H1 (cell line): Measurements from ENCODE around the gene CMSS1. TPM values are rescaled to one million over a fixed set of nuclear protein-coding genes. Genes with fewer than 3 reads are reported as not detected.

Experiments
- CTCF ChIA-PET: fragments of 300-600 bp; sonication (Branson Sonifier 250); formaldehyde crosslinking; loops from one replicate; lab custom pipeline; 2021; ENCODE audit not compliant: partially characterized antibody; lab: Charles Lee
- POLR2A ChIA-PET: fragments of 300-600 bp; sonication (Branson Sonifier 250); formaldehyde crosslinking; loops from one replicate; lab custom pipeline; 2021; ENCODE audit warnings: inconsistent platforms; ENCODE audit not compliant: partially characterized antibody; lab: Charles Lee
- DNase-seq, 2 experiments: peaks; one replicate each; pipeline versions ENCODE4 v3.0.0 to v3.0.0-alpha.2; 2010 to 2022; ENCODE audit warnings: low spot score in 2 of 2, low read depth in 1 of 2, mixed read lengths in 1 of 2
- FAIRE-seq: peaks from 2 replicates; lab custom pipeline; 2011; peaks lifted over from hg19 to GRCh38; lab: Jason Lieb, UNC
- H2AFZ ChIP-seq: 2 replicates; pipeline ENCODE4 v1.8.1; 2012; ENCODE audit warnings: low read length, inconsistent platforms
- H2AK5ac ChIP-seq: 2 replicates; pipeline ENCODE4 v1.6.1; 2013; ENCODE audit warnings: low read depth, low read length
- H2BK120ac ChIP-seq: replicated peaks from 2 replicates; pipeline ENCODE3; 2013; ENCODE audit warnings: low read depth, low read length, inconsistent platforms
- H2BK12ac ChIP-seq: 2 replicates; pipeline ENCODE4 v1.6.1; 2013; ENCODE audit warnings: low read depth, low read length
- H2BK15ac ChIP-seq: 2 replicates; pipeline ENCODE4 v1.6.1; 2013; ENCODE audit warnings: low read length
- H2BK20ac ChIP-seq: 2 replicates; pipeline ENCODE4 v1.6.1; 2013; ENCODE audit warnings: low read length
- H2BK5ac ChIP-seq: 2 replicates; pipeline ENCODE4 v1.6.1; 2013; ENCODE audit warnings: low read depth, low read length
- H3K14ac ChIP-seq: 2 replicates; pipeline ENCODE4 v1.6.1; 2013; ENCODE audit warnings: inconsistent platforms; ENCODE audit not compliant: insufficient read length
- H3K18ac ChIP-seq: 2 replicates; pipeline ENCODE4 v1.6.1; 2013; ENCODE audit warnings: low read length; ENCODE audit errors: extremely low read depth
- H3K23ac ChIP-seq: 2 replicates; pipeline ENCODE4 v1.6.1; 2013; ENCODE audit warnings: inconsistent platforms; ENCODE audit not compliant: insufficient read length
- H3K23me2 ChIP-seq: 2 replicates; pipeline ENCODE4 v1.6.1; 2013; ENCODE audit warnings: low read depth, low read length
- H3K27ac ChIP-seq: 2 replicates; pipeline ENCODE4 v1.6.1; 2011; ENCODE audit warnings: low read depth, low read length, inconsistent platforms
- H3K27me3 ChIP-seq, 4 experiments: replicated peaks in 1 of 4; 1 replicate in 1 of 4; 2 replicates in 3 of 4; pipeline versions ENCODE4 v1.6.1 to v1.8.1; 2011 to 2013; ENCODE audit warnings: low read length in 3 of 4, mild to moderate bottlenecking in 3 of 4, inconsistent platforms in 2 of 4, mixed read lengths in 2 of 4, moderate library complexity in 1 of 4; ENCODE audit not compliant: control insufficient read depth in 3 of 4, insufficient read depth in 3 of 4; ENCODE audit errors: extremely low read depth in 1 of 4
- H3K36me3 ChIP-seq, 4 experiments: 2 replicates each; pipeline versions ENCODE4 v1.6.1 to v1.8.1; 2011 to 2013; ENCODE audit warnings: mild to moderate bottlenecking in 4 of 4, low read length in 3 of 4, moderate library complexity in 2 of 4, control low read depth in 1 of 4, inconsistent platforms in 1 of 4; ENCODE audit not compliant: insufficient read depth in 4 of 4, control insufficient read depth in 2 of 4
- H3K4ac ChIP-seq: replicated peaks from 2 replicates; pipeline ENCODE3; 2013; ENCODE audit warnings: low read length, low read depth, mixed read lengths, inconsistent platforms; ENCODE audit not compliant: insufficient read length
- H3K4me1 ChIP-seq, 4 experiments: replicated peaks in 1 of 4; 1 replicate in 1 of 4; 2 replicates in 3 of 4; pipeline versions ENCODE4 v1.6.1 to v1.8.1; 2011 to 2013; ENCODE audit warnings: low read length in 3 of 4, inconsistent platforms in 2 of 4, mixed read lengths in 1 of 4; ENCODE audit not compliant: insufficient read depth in 4 of 4, control insufficient read depth in 3 of 4
- H3K4me2 ChIP-seq, 2 experiments: 2 replicates each; pipeline versions ENCODE4 v1.6.1 to v1.8.1; 2011 to 2013; ENCODE audit warnings: low read depth in 2 of 2, low read length in 2 of 2, control low read depth in 1 of 2, inconsistent platforms in 1 of 2, mild to moderate bottlenecking in 1 of 2; ENCODE audit not compliant: insufficient read depth in 1 of 2
- H3K4me3 ChIP-seq, 4 experiments: fragments of 200-600, 300-600 bp in 1 of 4; sonication (generic), shearing (Covaris generic), sonication (Bioruptor Twin) in 1 of 4; 2 replicates each; pipeline versions ENCODE4 v1.5.1 to v1.8.1; 2011 to 2016; ENCODE audit warnings: low read length in 4 of 4, low read depth in 3 of 4, control low read depth in 2 of 4, inconsistent platforms in 2 of 4, mild to moderate bottlenecking in 2 of 4, mixed read lengths in 1 of 4, moderate library complexity in 1 of 4; ENCODE audit not compliant: insufficient read depth in 2 of 4; ENCODE audit errors: extremely low read depth in 1 of 4
- H3K56ac ChIP-seq: replicated peaks from 2 replicates; pipeline ENCODE3; 2013; ENCODE audit warnings: low read depth, mild to moderate bottlenecking, mixed read lengths, low read length, inconsistent platforms; ENCODE audit not compliant: insufficient read length
- H3K79me1 ChIP-seq: 2 replicates; pipeline ENCODE4 v1.6.1; 2013; ENCODE audit warnings: low read depth, low read length, control low read depth
- H3K79me2 ChIP-seq, 2 experiments: 2 replicates each; pipeline versions ENCODE4 v1.6.1 to v1.8.1; 2012 to 2013; ENCODE audit warnings: low read length in 2 of 2, mild to moderate bottlenecking in 2 of 2, inconsistent platforms in 1 of 2; ENCODE audit not compliant: insufficient read depth in 2 of 2, control insufficient read depth in 1 of 2
- H3K9ac ChIP-seq, 4 experiments: replicated peaks in 1 of 4; 1 replicate in 1 of 4; 2 replicates in 3 of 4; pipeline versions ENCODE4 v1.6.1 to v1.8.1; 2011 to 2013; ENCODE audit warnings: low read depth in 3 of 4, low read length in 3 of 4, control low read depth in 2 of 4, mild to moderate bottlenecking in 2 of 4, moderate library complexity in 2 of 4, inconsistent platforms in 1 of 4; ENCODE audit errors: extremely low read depth in 1 of 4
- H3K9me3 ChIP-seq, 2 experiments: 2 replicates each; pipeline versions ENCODE4 v1.6.1 to v1.8.1; 2012 to 2013; ENCODE audit warnings: mild to moderate bottlenecking in 2 of 2, moderate library complexity in 2 of 2, control low read depth in 1 of 2, inconsistent platforms in 1 of 2, low read depth in 1 of 2, low read length in 1 of 2, mixed read lengths in 1 of 2; ENCODE audit not compliant: insufficient read depth in 2 of 2
- H4K20me1 ChIP-seq, 2 experiments: replicated peaks in 1 of 2; 2 replicates each; pipeline versions ENCODE3 to v1.8.1; 2011 to 2013; ENCODE audit warnings: inconsistent platforms in 2 of 2, low read length in 2 of 2, mild to moderate bottlenecking in 1 of 2; ENCODE audit not compliant: insufficient read depth in 2 of 2, control insufficient read depth in 1 of 2
- H4K5ac ChIP-seq: 2 replicates; pipeline ENCODE4 v1.6.1; 2013; ENCODE audit warnings: low read length, low read depth, mixed read lengths, inconsistent platforms; ENCODE audit not compliant: insufficient read length
- H4K8ac ChIP-seq: 2 replicates; pipeline ENCODE4 v1.8.0; 2013; ENCODE audit warnings: mild to moderate bottlenecking, moderate library complexity, low read length, inconsistent platforms; ENCODE audit not compliant: insufficient read depth; ENCODE audit errors: extremely low read depth
- H4K91ac ChIP-seq: replicated peaks from 2 replicates; pipeline ENCODE3; 2013; ENCODE audit warnings: low read length, mixed read lengths, inconsistent platforms; ENCODE audit not compliant: insufficient read length
- BRCA1 ChIP-seq: IDR thresholded peaks from 2 replicates; pipeline ENCODE4 v1.6.1; 2012; ENCODE audit warnings: low read depth, low read length, improper control_type of control experiment
- CREB1 ChIP-seq: IDR thresholded peaks from 2 replicates; pipeline ENCODE4 v1.6.1; 2012; ENCODE audit warnings: inconsistent platforms
- CTBP2 ChIP-seq: IDR thresholded peaks from 2 replicates; pipeline ENCODE4 v1.7.0; 2011; ENCODE audit warnings: borderline replicate concordance, mild to moderate bottlenecking, moderate library complexity, mixed read lengths, low read length; ENCODE audit not compliant: insufficient read depth, insufficient read length
- EGR1 ChIP-seq: IDR thresholded peaks from 2 replicates; pipeline ENCODE4 v1.6.1; 2011; ENCODE audit warnings: low read depth, low read length, borderline replicate concordance
- GABPA ChIP-seq: IDR thresholded peaks from 2 replicates; pipeline ENCODE4 v1.6.1; 2011; ENCODE audit warnings: mild to moderate bottlenecking, low read length, moderate library complexity, borderline replicate concordance; ENCODE audit not compliant: insufficient read depth
- GTF2F1 ChIP-seq: IDR thresholded peaks from 2 replicates; pipeline ENCODE4 v1.6.1; 2012; ENCODE audit warnings: low read depth, low read length, improper control_type of control experiment, borderline replicate concordance
- JUND ChIP-seq: IDR thresholded peaks from 2 replicates; pipeline ENCODE4 v1.6.1; 2011; ENCODE audit warnings: mild to moderate bottlenecking, improper control_type of control experiment, low read length
- TAF1 ChIP-seq: IDR thresholded peaks from 2 replicates; pipeline ENCODE4 v1.6.1; 2011; ENCODE audit warnings: mild to moderate bottlenecking, low read depth, low read length
- WGBS, 2 experiments: shearing (Covaris generic) in 1 of 2; methylation state at CpG; one replicate each; pipeline versions ENCODE4 v1.1.6 to v1.1.7; 2013 to 2015; ENCODE audit warnings: low lambda C conversion rate in 2 of 2, mixed read lengths in 2 of 2, inconsistent platforms in 1 of 2, low coverage in 1 of 2, missing lambda C conversion rate in 1 of 2; ENCODE audit not compliant: insufficient replicate concordance in 2 of 2, insufficient coverage in 1 of 2, insufficient read length in 1 of 2; ENCODE audit errors: extremely low coverage in 1 of 2, missing lambda C conversion rate in 1 of 2; 5-methylcytosine and 5-hydroxymethylcytosine counted together
- polyA plus RNA-seq, 7 experiments: library from polyadenylated mRNA; depleted of rRNA in 3 of 7; stranded (reverse) in 5 of 7; unstranded in 2 of 7; fragments of >200 nt in 5 of 7; fragments of 200-250 nt in 2 of 7; gene quantifications; 1 replicate in 5 of 7; 2 replicates in 1 of 7; 4 replicates in 1 of 7; pipeline versions ENCODE4 v1.2.1 to v1.2.3, GENCODE V29; 2011 to 2013; ENCODE audit warnings: missing spikeins in 2 of 7, mixed read lengths in 2 of 7
- total RNA-seq: library from RNA; stranded (reverse); fragmentation: NEBNext Ultra II Directional; extraction: Animal tissue kit (Norgen Biotek cat#: 25700); gene quantifications from 2 replicates; pipeline ENCODE4 v1.2.1, GENCODE V29; 2021

CMSS1 gene
- total and polyA plus RNA-seq, 2 of the 8 experiments (the other 6 are each of a cell fraction or from before 2014, with no cell fraction given): 15.2 to 75.1 TPM

DNA sequence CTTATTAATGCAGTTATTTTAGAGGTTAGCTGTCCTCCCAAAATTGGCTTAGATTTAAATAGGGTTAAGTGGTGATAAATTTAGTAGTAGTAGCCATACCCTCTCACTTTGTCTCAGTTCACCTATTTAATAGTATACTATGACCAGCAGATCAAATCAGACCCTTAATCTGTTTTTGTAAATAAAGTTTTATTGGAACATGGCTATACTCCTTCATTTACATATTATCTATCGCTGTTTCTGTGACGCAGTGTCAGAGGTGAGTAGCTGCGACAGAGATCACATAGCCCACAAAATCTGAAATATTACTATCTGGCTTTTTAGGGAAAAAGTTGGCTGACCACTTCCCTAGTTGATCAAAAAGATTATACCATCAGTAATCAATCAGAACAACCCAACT, 183.4 kb downstream of the CMSS1 start:
- ChIA-PET POLR2A (interaction anchor here (1.1 to 1.3 kb wide), 2 partner anchors 10 to 274 kb away, joined by 3 read pairs; no protein-coding TSS in a partner anchor), CTCF (interaction anchor here (1.1 kb wide), 2 partner anchors 25 to 64 kb away, joined by 3 read pairs; no protein-coding TSS in a partner anchor)
- Histone ChIP-seq H3K56ac (no peak overlapping the region), H3K4me3 (no peak overlapping the region), H4K8ac (no peak overlapping the region), H2BK12ac (no peak overlapping the region), H3K9ac (no peak overlapping the region), H3K14ac (no peak overlapping the region), H2BK120ac (no peak overlapping the region), H3K27me3 (no peaks in the 10 kb centered on the region), H4K5ac (no peak overlapping the region), H3K9me3 (no peaks in the 10 kb centered on the region; a peak in 1 of 4 replicates), H2BK20ac (no peak overlapping the region), H3K23ac (no peak overlapping the region), H3K4ac (no peak overlapping the region), H3K79me2 (no peaks in the 10 kb centered on the region), H3K79me1 (no peaks in the 10 kb centered on the region), H2BK5ac (no peak overlapping the region), H3K4me2 (no peak overlapping the region), H4K20me1 (no peaks in the 10 kb centered on the region), H2AK5ac (no peak overlapping the region), H2BK15ac (no peak overlapping the region), H4K91ac (no peak overlapping the region), H3K4me1 (peaks cover 3 to 6% (median 5%) of the 10 kb centered on the region in 4 experiments; a peak in 5 of 7 replicates), H3K27ac (no peak overlapping the region)
- no peak for FAIRE-seq
- DNase-seq: no peak
- TF ChIP-seq BRCA1 (no peak), EGR1 (no peak), GABPA (no peak), CTBP2 (no peak), CREB1 (no peak), GTF2F1 (no peak), JUND (no peak), TAF1 (no peak)
- TF ChIP-seq, all 59 proteins: peak for 0
- no peaks in the 10 kb centered on the region for H3K23me2 ChIP-seq
- H2AFZ ChIP-seq: no peak overlapping the region
- H3K36me3 ChIP-seq: no peaks in the 10 kb centered on the region
- no peak overlapping the region for H3K18ac ChIP-seq
- 96% methylated on average over 3 of the region's 3 CpGs; no CpG with 5 or more reads in 1 of the 2 experiments for WGBS, 2 experiments
